Tibial nerve (tissue), 4 donors: Measurements from ENCODE around the gene RTN1. TPM values are rescaled to one million over a fixed set of nuclear protein-coding genes. Genes with fewer than 3 reads are reported as not detected.
"Not testable (repeated sequence)": the region's sequence is repeated elsewhere in the genome, so short reads cannot be mapped to it uniquely, and the experiment has no call there.

Source experiments
- DNase-seq, 2 donors: peaks; one replicate each; pipeline ENCODE4 v3.0.0-alpha.2; 2019; ENCODE audit warnings: low spot score in 2 of 2
- H3K27ac ChIP-seq, 4 donors: fragments of 200-600 bp; sonication (generic) in 3 of 4; one replicate each; pipeline ENCODE4 v1.5.1; 2017 to 2019; ENCODE audit warnings: mild to moderate bottlenecking in 1 of 4
- H3K27me3 ChIP-seq, 2 donors: fragments of 200-600 bp; sonication (generic) in 1 of 2; one replicate each; pipeline versions ENCODE4 v1.5.1 to v1.6.0; 2017 to 2019
- H3K36me3 ChIP-seq, 3 donors: fragments of 200-600 bp; sonication (generic); one replicate each; pipeline ENCODE4 v1.5.1; 2018 to 2019
- H3K4me1 ChIP-seq, 4 donors: fragments of 200-600 bp; sonication (generic) in 3 of 4; one replicate each; pipeline ENCODE4 v1.5.1; 2017 to 2019
- H3K4me3 ChIP-seq, 4 donors: fragments of 200-600 bp; sonication (generic) in 3 of 4; one replicate each; pipeline ENCODE4 v1.5.1; 2017 to 2019; ENCODE audit warnings: mild to moderate bottlenecking in 1 of 4, moderate library complexity in 1 of 4
- H3K9me3 ChIP-seq, 4 donors: fragments of 200-600 bp; sonication (generic) in 3 of 4; one replicate each; pipeline ENCODE4 v1.5.1; 2017 to 2019
- EP300 ChIP-seq, 2 donors: sonication (generic); formaldehyde crosslinking; IDR thresholded peaks; one replicate each; pipeline ENCODE4 v1.6.1; 2017; ENCODE audit warnings: antibody characterized with exemption in 2 of 2, mild to moderate bottlenecking in 1 of 2
- POLR2A ChIP-seq, 2 donors: fragments of 450-650 bp; IDR thresholded peaks; one replicate each; pipeline ENCODE4 v1.6.1; 2017; ENCODE audit warnings: antibody characterized with exemption in 2 of 2, mild to moderate bottlenecking in 2 of 2, moderate library complexity in 2 of 2
- WGBS, 2 donors: methylation state at CpG; one replicate each; pipeline ENCODE4 v1.1.5; 2018; 5-methylcytosine and 5-hydroxymethylcytosine counted together
- total RNA-seq, 4 donors: library from RNA; depleted of rRNA; stranded (reverse); fragments of >200 nt; gene quantifications; one replicate each; pipeline ENCODE4 v1.1.0, GENCODE V29; 2016
- TF ChIP-seq, protein P1 (sequence below), 5 experiments: fragments of 200-600 bp in 3 of 5; fragments of 450-650 bp in 2 of 5; sonication (generic) in 3 of 5; IDR thresholded peaks; one replicate each; pipeline ENCODE4 v1.5.1; 2016 to 2019; ENCODE audit warnings: antibody characterized with exemption in 5 of 5, mild to moderate bottlenecking in 3 of 5, moderate library complexity in 2 of 5

Gene RTN1
- total RNA-seq, 4 donors from 2014 or later, result 7.5 to 20.7 (median 14.6) TPM

- H3K27me3 ChIP-seq, result no peaks in the 10 kb centered on the region
- no peaks in the 10 kb centered on the region for H3K36me3 ChIP-seq
- TF ChIP-seq, protein P1, sequence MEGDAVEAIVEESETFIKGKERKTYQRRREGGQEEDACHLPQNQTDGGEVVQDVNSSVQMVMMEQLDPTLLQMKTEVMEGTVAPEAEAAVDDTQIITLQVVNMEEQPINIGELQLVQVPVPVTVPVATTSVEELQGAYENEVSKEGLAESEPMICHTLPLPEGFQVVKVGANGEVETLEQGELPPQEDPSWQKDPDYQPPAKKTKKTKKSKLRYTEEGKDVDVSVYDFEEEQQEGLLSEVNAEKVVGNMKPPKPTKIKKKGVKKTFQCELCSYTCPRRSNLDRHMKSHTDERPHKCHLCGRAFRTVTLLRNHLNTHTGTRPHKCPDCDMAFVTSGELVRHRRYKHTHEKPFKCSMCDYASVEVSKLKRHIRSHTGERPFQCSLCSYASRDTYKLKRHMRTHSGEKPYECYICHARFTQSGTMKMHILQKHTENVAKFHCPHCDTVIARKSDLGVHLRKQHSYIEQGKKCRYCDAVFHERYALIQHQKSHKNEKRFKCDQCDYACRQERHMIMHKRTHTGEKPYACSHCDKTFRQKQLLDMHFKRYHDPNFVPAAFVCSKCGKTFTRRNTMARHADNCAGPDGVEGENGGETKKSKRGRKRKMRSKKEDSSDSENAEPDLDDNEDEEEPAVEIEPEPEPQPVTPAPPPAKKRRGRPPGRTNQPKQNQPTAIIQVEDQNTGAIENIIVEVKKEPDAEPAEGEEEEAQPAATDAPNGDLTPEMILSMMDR (IDR thresholded peaks at IDR 0.05), result no peak
- TF ChIP-seq EP300 (IDR thresholded peaks at IDR 0.05) (no peak), POLR2A (IDR thresholded peaks at IDR 0.05) (no peak)
- no peak for DNase-seq
- H3K4me3 ChIP-seq, result no peak overlapping the region
- 68 to 76% methylated on average over 2 of the region's 2 CpGs for WGBS, 2 donors
- peaks cover 0 to 31% (median 1%) of the 10 kb centered on the region in 4 donors for H3K9me3 ChIP-seq
- H3K27ac ChIP-seq, result no peak overlapping the region
- no peaks in the 10 kb centered on the region for H3K4me1 ChIP-seq
Measured at GRCh38 chr14:59664741-59665140, 205.8 kb downstream of the RTN1 start.

DNA sequence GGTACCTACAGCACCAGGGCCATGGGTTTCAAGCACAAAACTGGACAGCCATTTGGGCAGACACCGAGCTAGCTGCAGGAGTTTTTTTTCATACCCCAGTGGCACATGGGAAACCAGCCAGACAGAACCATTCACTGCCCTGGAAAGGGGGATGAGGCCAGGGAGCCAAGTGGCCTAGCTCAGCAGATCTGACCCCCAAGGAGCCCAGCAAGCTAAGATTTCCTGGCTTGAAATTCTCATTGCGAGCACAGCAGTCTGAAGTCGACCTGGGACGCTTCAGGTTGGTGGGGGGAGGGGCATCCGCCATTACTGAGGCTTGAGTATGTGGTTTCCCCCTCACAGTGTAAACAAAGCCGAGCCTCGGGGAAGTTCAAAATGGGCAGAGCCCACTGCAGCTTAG lies 212.8 kb downstream of the RTN1 start:
- H3K9me3 ChIP-seq, result peaks cover 0 to 27% (median 1%) of the 10 kb centered on the region in 4 donors
- TF ChIP-seq EP300 (IDR thresholded peaks at IDR 0.05) (no peak), POLR2A (IDR thresholded peaks at IDR 0.05) (no peak)
- TF ChIP-seq, protein P1 (IDR thresholded peaks at IDR 0.05), result no peak
- 74 to 89% methylated on average over 3 to 6 of the region's 7 CpGs for WGBS, 2 donors
- no peaks in the 10 kb centered on the region for H3K27me3 ChIP-seq
- H3K36me3 ChIP-seq, result no peaks in the 10 kb centered on the region
- H3K27ac ChIP-seq, result no peak overlapping the region
- H3K4me3 ChIP-seq, result no peak overlapping the region
- no peaks in the 10 kb centered on the region for H3K4me1 ChIP-seq
- DNase-seq, result no peak

DNA sequence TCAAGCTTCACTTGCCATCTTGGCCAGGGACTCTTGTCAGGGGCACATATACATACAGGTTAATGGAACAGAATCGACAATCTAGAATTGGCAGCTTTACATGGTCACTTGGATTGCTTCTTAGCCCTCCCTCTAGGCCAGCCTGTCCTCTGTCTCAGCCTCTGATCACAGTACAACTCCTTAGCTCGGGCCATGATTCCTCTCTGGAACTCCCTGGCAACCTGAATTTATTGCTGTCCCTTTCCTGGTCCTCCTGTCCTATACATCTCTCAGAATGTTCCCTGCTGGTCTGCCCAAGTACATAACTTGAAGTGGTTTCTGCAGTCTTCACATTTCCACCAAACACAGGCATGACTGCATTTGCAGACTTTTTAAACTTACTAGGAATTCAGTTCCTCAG lies 214.1 kb downstream of the RTN1 start:
- H3K9me3 ChIP-seq, result peaks cover 0 to 34% (median 1%) of the 10 kb centered on the region in 4 donors
- no peak overlapping the region for H3K4me3 ChIP-seq
- H3K27me3 ChIP-seq, result no peaks in the 10 kb centered on the region
- no peak for DNase-seq
- H3K27ac ChIP-seq, result no peak overlapping the region
- TF ChIP-seq, protein P1 (IDR thresholded peaks at IDR 0.05), result no peak
- no peak for TF ChIP-seq EP300 (IDR thresholded peaks at IDR 0.05)
- H3K36me3 ChIP-seq, result no peaks in the 10 kb centered on the region
- no peaks in the 10 kb centered on the region for H3K4me1 ChIP-seq
- 81 to 86% methylated on average over 2 of the region's 2 CpGs for WGBS, 2 donors

DNA sequence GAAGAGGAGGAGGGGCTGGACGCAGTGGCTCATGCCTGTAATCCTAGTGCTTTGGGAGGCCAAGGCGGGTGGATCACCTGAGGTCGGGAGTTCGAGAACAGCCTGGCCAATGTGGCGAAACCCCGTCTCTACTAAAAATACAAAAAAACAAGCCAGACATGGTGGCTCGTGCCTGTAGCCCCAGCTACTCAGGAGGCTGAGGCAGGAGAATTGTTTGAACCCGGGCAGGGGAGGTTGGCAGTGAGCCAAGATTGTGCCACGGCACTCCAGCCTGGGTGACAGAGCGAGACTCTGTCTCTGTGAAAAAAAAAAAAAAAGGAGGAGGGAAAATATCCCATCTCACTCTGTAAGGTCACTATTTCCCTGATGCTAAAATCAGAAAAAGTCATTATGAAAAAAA lies 216.4 kb downstream of the RTN1 start:
- 81 to 88% methylated on average over 10 of the region's 10 CpGs for WGBS, 2 donors
- not testable (repeated sequence) for DNase-seq, H3K4me3 ChIP-seq, H3K27me3 ChIP-seq, H3K36me3 ChIP-seq, H3K4me1 ChIP-seq, H3K27ac ChIP-seq
- peaks cover 0 to 31% (median under 1%) of the 10 kb centered on the region in 4 donors for H3K9me3 ChIP-seq

DNA sequence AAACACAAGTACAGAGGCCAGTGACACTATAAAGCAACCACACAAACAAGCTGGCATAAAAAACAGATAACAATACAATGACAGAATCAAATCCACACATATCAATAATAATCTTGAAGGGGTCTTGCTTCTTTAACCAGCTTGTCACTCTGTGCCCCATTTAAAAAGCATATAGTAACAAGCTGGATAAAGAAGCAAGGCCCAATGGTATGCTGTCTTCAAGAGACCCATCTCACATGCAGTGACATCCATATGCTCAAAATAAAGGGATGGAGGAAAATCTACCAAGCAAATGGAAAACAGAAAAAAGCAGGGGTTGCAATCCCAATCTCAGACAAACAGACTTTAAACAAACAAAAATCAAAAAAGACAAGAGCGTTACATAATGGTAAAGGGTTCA lies 223.7 kb downstream of the RTN1 start:
- not testable (repeated sequence) for H3K4me1 ChIP-seq, H3K27ac ChIP-seq, H3K4me3 ChIP-seq, H3K36me3 ChIP-seq, H3K27me3 ChIP-seq, DNase-seq
- H3K9me3 ChIP-seq, result peaks cover 0 to 73% (median 12%) of the 10 kb centered on the region in 4 donors
- 86 to 88% methylated on average over 1 of the region's 1 CpG for WGBS, 2 donors

- Histone ChIP-seq H3K9me3 (peaks cover 0 to 28% (median 0%) of the 10 kb centered on the region in 4 donors), H3K4me3 (no peak overlapping the region), H3K4me1 (no peaks in the 10 kb centered on the region), H3K36me3 (no peaks in the 10 kb centered on the region), H3K27me3 (no peaks in the 10 kb centered on the region), H3K27ac (no peak overlapping the region)
- TF ChIP-seq POLR2A (IDR thresholded peaks at IDR 0.05) (no peak), EP300 (IDR thresholded peaks at IDR 0.05) (no peak)
- TF ChIP-seq, protein P1 (IDR thresholded peaks at IDR 0.05), result no peak
- no peak for DNase-seq
- 77 to 81% methylated on average over 4 of the region's 4 CpGs for WGBS, 2 donors
Measured at GRCh38 chr14:59638885-59639284, 231.7 kb downstream of the RTN1 start.
